Endothelial cell of umbilical vein (primary cell): ENCODE data around the gene NEDD4L. TPM values are rescaled to one million over a fixed set of nuclear protein-coding genes. Genes with fewer than 3 reads are reported as not detected.

Source experiments
- BruUV-seq: library from RNA; stranded (reverse); fragments of 400-500 nt; replicated peaks from 2 replicates; lab custom pipeline; 2021; lab: Mats Ljungman, UMichigan
- CTCF ChIA-PET: fragments of 300-600, 350-600 bp; sonication (Branson Sonifier 250); formaldehyde crosslinking; loops from one replicate; lab custom pipeline; 2021; ENCODE audit warnings: antibody characterized with exemption, inconsistent platforms; lab: Charles Lee
- POLR2A ChIA-PET: fragments of 300-600, 350-600 bp; sonication (Branson Sonifier 250); formaldehyde crosslinking; loops from one replicate; lab custom pipeline; 2021; ENCODE audit warnings: antibody characterized with exemption, inconsistent platforms; lab: Charles Lee
- DNase-seq: peaks from one replicate; pipeline ENCODE4 v3.0.0-alpha.2; 2011; ENCODE audit warnings: low read depth, low spot score
- FAIRE-seq: peaks from 2 replicates; lab custom pipeline; 2011; peaks lifted over from hg19 to GRCh38; lab: Jason Lieb, UNC
- H2AFZ ChIP-seq: 2 replicates; pipeline ENCODE4 v1.6.0; 2012; ENCODE audit warnings: low read depth, low read length, control low read depth, inconsistent platforms
- H3K27ac ChIP-seq: 2 replicates; pipeline ENCODE4 v1.5.1; 2011; ENCODE audit warnings: low read depth, mild to moderate bottlenecking, control low read depth, low read length, moderate library complexity; ENCODE audit not compliant: insufficient read depth
- H3K27me3 ChIP-seq, 2 experiments: 2 replicates each; pipeline versions ENCODE4 v1.6.0 to v1.6.1; 2011; ENCODE audit warnings: low read length in 2 of 2, mixed read lengths in 1 of 2; ENCODE audit not compliant: control insufficient read depth in 2 of 2, insufficient read depth in 2 of 2
- H3K36me3 ChIP-seq, 2 experiments: 2 replicates in 1 of 2; 3 replicates in 1 of 2; pipeline ENCODE4 v1.5.1; 2011; ENCODE audit warnings: low read length in 2 of 2, mild to moderate bottlenecking in 1 of 2, moderate library complexity in 1 of 2; ENCODE audit not compliant: control insufficient read depth in 2 of 2, insufficient read depth in 2 of 2; ENCODE audit errors: extremely low read depth in 1 of 2
- H3K4me1 ChIP-seq: 3 replicates; pipeline ENCODE4 v1.5.1; 2011; ENCODE audit warnings: mild to moderate bottlenecking, low read length; ENCODE audit not compliant: control insufficient read depth, insufficient read depth; ENCODE audit errors: extremely low read depth
- H3K4me2 ChIP-seq: 2 replicates; pipeline ENCODE4 v1.6.1; 2011; ENCODE audit warnings: low read length, control low read depth, mixed read lengths; ENCODE audit not compliant: insufficient read depth
- H3K4me3 ChIP-seq, 3 experiments: fragments of 200-600 bp in 1 of 3; sonication (generic), shearing (Covaris generic) in 1 of 3; replicated peaks in 1 of 3; 2 replicates each; pipeline ENCODE4 v1.5.1; 2011 to 2016; ENCODE audit warnings: control low read depth in 3 of 3, low read length in 3 of 3, mild to moderate bottlenecking in 2 of 3, inconsistent platforms in 1 of 3, low read depth in 1 of 3, moderate library complexity in 1 of 3; ENCODE audit not compliant: insufficient read depth in 1 of 3
- H3K79me2 ChIP-seq: 2 replicates; pipeline ENCODE4 v1.6.0; 2012; ENCODE audit warnings: low read length, inconsistent platforms; ENCODE audit not compliant: control insufficient read depth, insufficient read depth
- H3K9ac ChIP-seq: replicated peaks from 2 replicates; pipeline ENCODE3; 2011; ENCODE audit warnings: low read length, control low read depth; ENCODE audit not compliant: insufficient read depth; ENCODE audit errors: extremely low read depth
- H3K9me1 ChIP-seq: replicated peaks from 3 replicates; pipeline ENCODE4 v1.6.0; 2011; ENCODE audit warnings: mild to moderate bottlenecking, low read length; ENCODE audit not compliant: control insufficient read depth, insufficient read depth; ENCODE audit errors: extremely low read depth
- H3K9me3 ChIP-seq: replicated peaks from 2 replicates; pipeline ENCODE4 v1.5.1; 2012; ENCODE audit warnings: low read length, inconsistent platforms; ENCODE audit not compliant: control insufficient read depth, insufficient read depth
- H4K20me1 ChIP-seq: replicated peaks from 2 replicates; pipeline ENCODE3; 2011; ENCODE audit warnings: mild to moderate bottlenecking, low read length; ENCODE audit not compliant: control insufficient read depth, insufficient read depth; ENCODE audit errors: extremely low read depth
- CTCF ChIP-seq, 2 donors: IDR thresholded peaks; 1 replicate in 1 of 2; 2 replicates in 1 of 2; pipeline ENCODE4 v1.5.1; 2011; ENCODE audit warnings: low read length in 2 of 2, mild to moderate bottlenecking in 2 of 2, moderate library complexity in 2 of 2, control low read depth in 1 of 2, inconsistent platforms in 1 of 2, low read depth in 1 of 2; ENCODE audit not compliant: insufficient read depth in 1 of 2; ENCODE audit errors: extremely low read depth in 1 of 2
- EZH2 ChIP-seq: IDR thresholded peaks from 2 replicates; pipeline ENCODE4 v1.6.1; 2012; ENCODE audit warnings: borderline replicate concordance, low read depth, mild to moderate bottlenecking, moderate library complexity, low read length, inconsistent platforms; ENCODE audit not compliant: severe bottlenecking
- FOS ChIP-seq: IDR thresholded peaks from 2 replicates; pipeline ENCODE4 v1.6.1; 2011; ENCODE audit warnings: mild to moderate bottlenecking, low read length, moderate library complexity, borderline replicate concordance; ENCODE audit not compliant: insufficient read depth
- GATA2 ChIP-seq: IDR thresholded peaks from 2 replicates; pipeline ENCODE4 v1.7.0; 2011; ENCODE audit warnings: low read depth, mild to moderate bottlenecking, moderate library complexity, mixed read lengths, low read length; ENCODE audit not compliant: insufficient read length, insufficient read depth
- JUN ChIP-seq: IDR thresholded peaks from 2 replicates; pipeline ENCODE4 v1.6.1; 2011; ENCODE audit warnings: borderline replicate concordance, low read depth; ENCODE audit not compliant: insufficient read length, insufficient read depth
- MAX ChIP-seq: IDR thresholded peaks from 2 replicates; pipeline ENCODE4 v1.6.1; 2011; ENCODE audit not compliant: insufficient read depth, insufficient read length
- MYC ChIP-seq: IDR thresholded peaks from one replicate; pipeline ENCODE4 v1.6.1; 2011; ENCODE audit warnings: mild to moderate bottlenecking, low read depth, low read length
- POLR2A ChIP-seq: IDR thresholded peaks from 2 replicates; pipeline ENCODE4 v1.6.1; 2012; ENCODE audit warnings: low read depth, mild to moderate bottlenecking, control low read depth, low read length
- POLR2AphosphoS5 ChIP-seq: IDR thresholded peaks from 2 replicates; pipeline ENCODE4 v1.6.1; 2012; ENCODE audit warnings: low read depth, mild to moderate bottlenecking, control low read depth, low read length, moderate library complexity; ENCODE audit not compliant: insufficient read depth
- dilution Hi-C: fragments of 300-500 bp; cut with MboI; formaldehyde crosslinking; loops from one replicate; pipeline ENCODE4 v1.15.0; 2019; ENCODE audit warnings: low sequenced_read_pairs; ENCODE audit not compliant: extremely low pct_ligation_motif_present
- intact Hi-C: fragments of 100-400 bp; cut with micrococcal nuclease; formaldehyde crosslinking; loops from one replicate; pipeline ENCODE4 v1.10.0; 2022
- polyA plus RNA-seq, 4 experiments: library from polyadenylated mRNA; depleted of rRNA in 3 of 4; stranded (reverse) in 3 of 4; unstranded in 1 of 4; fragments of >200 nt; gene quantifications; 2 replicates each; pipeline versions ENCODE4 v1.2.1 to v1.2.3, GENCODE V29; 2011 to 2012; ENCODE audit warnings: missing spikeins in 1 of 4
- total RNA-seq: library from RNA; stranded (reverse); gene quantifications from 2 replicates; pipeline ENCODE4 v1.2.3, GENCODE V29; 2021

NEDD4L gene
- total and polyA plus RNA-seq, 2 donors (not counting 3 experiments of a cell fraction or from before 2014, with no cell fraction given): 20.5 to 78.9 TPM

DNA sequence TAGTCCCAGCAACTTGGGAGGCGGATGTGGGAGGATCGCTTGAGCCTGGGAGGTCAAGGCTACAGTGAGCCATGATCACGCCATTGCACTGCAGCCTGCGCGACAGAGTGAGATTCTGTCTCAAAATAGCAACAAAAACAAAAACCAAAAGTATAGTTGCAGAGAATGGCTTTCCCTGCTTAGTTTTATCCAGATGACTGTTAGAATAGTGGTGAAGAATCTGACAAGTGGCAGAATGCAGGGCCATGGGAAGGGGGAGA is 53.8 kb downstream of the NEDD4L start:
- Histone ChIP-seq H3K79me2 (no peaks in the 10 kb centered on the region), H3K9me3 (no peaks in the 10 kb centered on the region), H3K9me1 (no peaks in the 10 kb centered on the region), H4K20me1 (no peaks in the 10 kb centered on the region), H3K27me3 (no peaks in the 10 kb centered on the region), H3K27ac (no peak overlapping the region), H3K36me3 (no peaks in the 10 kb centered on the region), H3K4me3 (no peak overlapping the region), H3K4me1 (peaks cover 11% of the 10 kb centered on the region), H3K9ac (no peak overlapping the region), H2AFZ (no peak overlapping the region), H3K4me2 (no peak overlapping the region)
- POLR2A ChIA-PET: no interaction called here
- dilution Hi-C loops: no loop called here
- intact Hi-C loops: no loop called here
- CTCF ChIA-PET: no interaction called here
- no peak for TF ChIP-seq MYC
- no peak for TF ChIP-seq POLR2AphosphoS5
- TF ChIP-seq CTCF (IDR thresholded peaks at IDR 0.05; ENCODE audit: extremely low read depth in 1 of 2, insufficient read depth in 1 of 2, low read depth in 1 of 2, low read length in 2 of 2): no peak
- TF ChIP-seq MAX: no peak
- TF ChIP-seq JUN: no peak
- no peak for TF ChIP-seq GATA2
- no peak for TF ChIP-seq EZH2
- TF ChIP-seq FOS: no peak
- no peak for TF ChIP-seq POLR2A
- FAIRE-seq (no peak), DNase-seq (no peak)
- no TSS peak for BruUV-seq
